Measurements from ENCODE around the gene EEF1G.
"Not testable (repeated sequence)": the region's sequence is repeated elsewhere in the genome, so short reads cannot be mapped to it uniquely, and the experiment has no call there.

The EEF1G gene

GRCh38 chr11:62556108-62556874 lies 17.4 kb downstream of the EEF1G start:
- DNase-seq (ENCODE audit: low read depth): peak; percentile 95
- peak overlapping the region; percentile 39 for H3K4me3 ChIP-seq (ENCODE audit: low read depth, low read length)

GRCh38 chr11:62555464-62556107 lies 18.1 kb downstream of the EEF1G start:
- peak; percentile 93 for DNase-seq (ENCODE audit: low read depth)
- H3K4me3 ChIP-seq (ENCODE audit: low read depth, low read length): peak overlapping the region; percentile 39
- TF ChIP-seq CTCF (IDR thresholded peaks at IDR 0.05; ENCODE audit: insufficient read depth, low read depth, low read length, missing control alignments): no peak

More at GRCh38 chr11:62556108-62556874, 17.4 kb downstream of the EEF1G start:
- TF ChIP-seq CTCF (IDR thresholded peaks at IDR 0.05; ENCODE audit: insufficient read depth, low read depth, low read length, missing control alignments): no peak

- DNase-seq (ENCODE audit: low read depth): no peak
- TF ChIP-seq CTCF (IDR thresholded peaks at IDR 0.05; ENCODE audit: insufficient read depth, low read depth, low read length, missing control alignments): no peak
- no peak overlapping the region for H3K4me3 ChIP-seq (ENCODE audit: low read depth, low read length)
Measured at GRCh38 chr11:62554387-62555167, 19.1 kb downstream of the EEF1G start.

GRCh38 chr11:62553839-62554361 lies 19.8 kb downstream of the EEF1G start:
- H3K4me3 ChIP-seq (ENCODE audit: low read depth, low read length): no peak overlapping the region
- no peak for DNase-seq (ENCODE audit: low read depth)
- no peak for TF ChIP-seq CTCF (IDR thresholded peaks at IDR 0.05; ENCODE audit: insufficient read depth, low read depth, low read length, missing control alignments)

GRCh38 chr11:62553080-62553838 lies 20.4 kb downstream of the EEF1G start:
- no peak overlapping the region for H3K4me3 ChIP-seq (ENCODE audit: low read depth, low read length)
- no peak for TF ChIP-seq CTCF (IDR thresholded peaks at IDR 0.05; ENCODE audit: insufficient read depth, low read depth, low read length, missing control alignments)
- peak; percentile 54 for DNase-seq (ENCODE audit: low read depth)

GRCh38 chr11:62552485-62553079 lies 21.1 kb downstream of the EEF1G start:
- TF ChIP-seq CTCF (IDR thresholded peaks at IDR 0.05; ENCODE audit: insufficient read depth, low read depth, low read length, missing control alignments): no peak
- no peak overlapping the region for H3K4me3 ChIP-seq (ENCODE audit: low read depth, low read length)
- no peak for DNase-seq (ENCODE audit: low read depth)

- H3K4me3 ChIP-seq (ENCODE audit: low read depth, low read length); DNase-seq (ENCODE audit: low read depth): not testable (repeated sequence)
Measured at GRCh38 chr11:62550478-62550877, 23.2 kb downstream of the EEF1G start.
